GM12875 (cell line): ENCODE measurements around the gene TULP3.

Experiments
- H3K4me3 ChIP-seq: one replicate; pipeline ENCODE4 v1.5.1; 2011; ENCODE audit warnings: low read depth, low read length, control low read depth
- CTCF ChIP-seq: IDR thresholded peaks from 2 replicates; pipeline ENCODE4 v1.5.1; 2011; ENCODE audit warnings: low read depth, mild to moderate bottlenecking, control low read depth, inconsistent platforms, low read length, moderate library complexity, borderline replicate concordance; ENCODE audit not compliant: insufficient read depth

Gene TULP3

GRCh38 chr12:2967651-2968050 lies 77.0 kb downstream of the TULP3 start:
- TF ChIP-seq CTCF, result no peak
- H3K4me3 ChIP-seq, result no peak overlapping the region

- no peak overlapping the region for H3K4me3 ChIP-seq
- TF ChIP-seq CTCF, result no peak
These were observed 80.1 kb downstream of the TULP3 start for GRCh38 chr12:2970744-2971143.

GRCh38 chr12:2973566-2973965 lies 82.9 kb downstream of the TULP3 start:
- H3K4me3 ChIP-seq, result no peak overlapping the region

GRCh38 chr12:2974560-2974971 lies 83.9 kb downstream of the TULP3 start:
- no peak overlapping the region for H3K4me3 ChIP-seq
- TF ChIP-seq CTCF, result no peak

More at GRCh38 chr12:2973566-2973965, 82.9 kb downstream of the TULP3 start:
- TF ChIP-seq CTCF, result no peak

GRCh38 chr12:2976581-2976996 lies 85.9 kb downstream of the TULP3 start:
- no peak for TF ChIP-seq CTCF

GRCh38 chr12:2977776-2978175 lies 87.1 kb downstream of the TULP3 start:
- no peak for TF ChIP-seq CTCF

More at GRCh38 chr12:2976581-2976996, 85.9 kb downstream of the TULP3 start:
- H3K4me3 ChIP-seq, result no peak overlapping the region

GRCh38 chr12:2979806-2980205 lies 89.1 kb downstream of the TULP3 start:
- no peak for TF ChIP-seq CTCF
- no peak overlapping the region for H3K4me3 ChIP-seq

More at GRCh38 chr12:2977776-2978175, 87.1 kb downstream of the TULP3 start:
- no peak overlapping the region for H3K4me3 ChIP-seq
